HepG2 (cell line): ENCODE measurements around the gene IRF3. TPM values are rescaled to one million over a fixed set of nuclear protein-coding genes. Genes with fewer than 3 reads are reported as not detected.

Experiments used
- AGO2 ChIP-seq: fragments of 200-400 bp; formaldehyde crosslinking; optimal IDR thresholded peaks from 2 replicates; pipeline ENCODE3; 2017; ENCODE audit warnings: mild to moderate bottlenecking, low read depth, low read length, moderate library complexity
- BORCS8-MEF2B ChIP-seq: sonication (generic); formaldehyde crosslinking; IDR thresholded peaks from 2 replicates; pipeline ENCODE4 v1.8.0; 2022; ENCODE audit warnings: mild to moderate bottlenecking, missing genetic modification reagents
- MXI1 ChIP-seq: IDR thresholded peaks from 3 replicates; pipeline ENCODE4 v1.6.1; 2012; ENCODE audit warnings: low read depth, low read length, inconsistent platforms, borderline replicate concordance
- RFX1 ChIP-seq: fragments of 450-650 bp; IDR thresholded peaks from 2 replicates; pipeline ENCODE4 v1.6.1; 2017
- RFX3 ChIP-seq: IDR thresholded peaks from 2 replicates; pipeline ENCODE4 v1.6.1; 2016; ENCODE audit warnings: missing biosample characterization, missing genetic modification reagents
- SALL1 ChIP-seq: sonication (generic); formaldehyde crosslinking; IDR thresholded peaks from 2 replicates; pipeline ENCODE4 v1.8.0; 2022; ENCODE audit warnings: mild to moderate bottlenecking, missing genetic modification reagents
- SIN3A ChIP-seq: IDR thresholded peaks from 2 replicates; pipeline ENCODE4 v1.6.1; 2011; ENCODE audit warnings: low read depth, mild to moderate bottlenecking, control low read depth, low read length, borderline replicate concordance
- STAG1 ChIP-seq: sonication (generic); formaldehyde crosslinking; IDR thresholded peaks from 2 replicates; pipeline ENCODE4 v1.4.0; 2020; ENCODE audit warnings: missing genetic modification reagents
- ZFY ChIP-seq: sonication (generic); formaldehyde crosslinking; IDR thresholded peaks from 2 replicates; pipeline ENCODE4 v1.4.0; 2020; ENCODE audit warnings: missing genetic modification reagents
- ZNF10 ChIP-seq: sonication (generic); formaldehyde crosslinking; IDR thresholded peaks from 2 replicates; pipeline ENCODE4 v1.4.0; 2020; ENCODE audit warnings: mild to moderate bottlenecking, low read depth, missing genetic modification reagents, borderline replicate concordance
- ZNF101 ChIP-seq: sonication (generic); formaldehyde crosslinking; IDR thresholded peaks from 2 replicates; pipeline ENCODE4 v1.4.0; 2020; ENCODE audit warnings: mild to moderate bottlenecking, low read depth, missing genetic modification reagents, borderline replicate concordance
- ZNF44 ChIP-seq: sonication (generic); formaldehyde crosslinking; IDR thresholded peaks from 2 replicates; pipeline ENCODE4 v1.5.1; 2020; ENCODE audit warnings: mild to moderate bottlenecking, missing genetic modification reagents
- ZNF496 ChIP-seq: sonication (generic); formaldehyde crosslinking; IDR thresholded peaks from 2 replicates; pipeline ENCODE4 v1.8.1; 2023; ENCODE audit warnings: mild to moderate bottlenecking, moderate library complexity, missing genetic modification reagents; ENCODE audit not compliant: insufficient replicate concordance
- ZNF598 ChIP-seq: sonication (generic); formaldehyde crosslinking; IDR thresholded peaks from 2 replicates; pipeline ENCODE4 v1.5.1; 2020; ENCODE audit warnings: mild to moderate bottlenecking, missing genetic modification reagents, borderline replicate concordance
- ZSCAN20 ChIP-seq: sonication (generic); formaldehyde crosslinking; IDR thresholded peaks from 2 replicates; pipeline ENCODE4 v1.4.0; 2020; ENCODE audit warnings: missing genetic modification reagents, mild to moderate bottlenecking, borderline replicate concordance
- polyA plus RNA-seq, 8 experiments: library from polyadenylated mRNA; depleted of rRNA in 3 of 8; stranded (reverse) in 7 of 8; unstranded in 1 of 8; fragments of >200 nt; fragmentation: Illumina TruSeq in 4 of 8; extraction: Trizol in 4 of 8; gene quantifications; 2 replicates each; pipeline versions ENCODE4 v1.2.1 to v1.2.3, GENCODE V29; 2011 to 2016; ENCODE audit warnings: low read depth in 4 of 8, missing spikeins in 1 of 8, mixed read lengths in 1 of 8; ENCODE audit not compliant: insufficient read depth in 1 of 8
- total RNA-seq, 5 experiments: library from RNA; depleted of rRNA; stranded (reverse); fragments of >200 nt; fragmentation: Illumina TruSeq; extraction: Trizol; gene quantifications; 2 replicates each; pipeline ENCODE4 v1.2.3, GENCODE V29; 2016; ENCODE audit warnings: low read depth in 1 of 5
- TF ChIP-seq, protein P1 (sequence below), 2 experiments: sonication (generic) in 1 of 2; formaldehyde crosslinking in 1 of 2; IDR thresholded peaks; 2 replicates each; pipeline versions ENCODE4 v1.4.0 to v1.6.1; 2016 to 2020; ENCODE audit warnings: borderline replicate concordance in 1 of 2, low read depth in 1 of 2, mild to moderate bottlenecking in 1 of 2, missing genetic modification reagents in 1 of 2
- TF ChIP-seq, protein P2 (sequence below): IDR thresholded peaks from 2 replicates; pipeline ENCODE4 v1.6.1; 2016; ENCODE audit warnings: mild to moderate bottlenecking
- TF ChIP-seq, protein P3 (sequence below), 2 experiments: sonication (generic) in 1 of 2; formaldehyde crosslinking in 1 of 2; IDR thresholded peaks; 2 replicates each; pipeline versions ENCODE4 v1.4.0 to v1.6.1; 2018 to 2020; ENCODE audit warnings: missing genetic modification reagents in 2 of 2, borderline replicate concordance in 1 of 2, low read depth in 1 of 2, mild to moderate bottlenecking in 1 of 2, missing biosample characterization in 1 of 2
- TF ChIP-seq, protein P4 (sequence below): IDR thresholded peaks from 2 replicates; pipeline ENCODE4 v1.6.1; 2016; ENCODE audit warnings: mild to moderate bottlenecking, missing biosample characterization, missing genetic modification reagents

Gene IRF3
- total and polyA plus RNA-seq, 2 of the 13 experiments (the other 11 are each of a cell fraction or from before 2014, with no cell fraction given) = 61.9 to 65.5 TPM

DNA sequence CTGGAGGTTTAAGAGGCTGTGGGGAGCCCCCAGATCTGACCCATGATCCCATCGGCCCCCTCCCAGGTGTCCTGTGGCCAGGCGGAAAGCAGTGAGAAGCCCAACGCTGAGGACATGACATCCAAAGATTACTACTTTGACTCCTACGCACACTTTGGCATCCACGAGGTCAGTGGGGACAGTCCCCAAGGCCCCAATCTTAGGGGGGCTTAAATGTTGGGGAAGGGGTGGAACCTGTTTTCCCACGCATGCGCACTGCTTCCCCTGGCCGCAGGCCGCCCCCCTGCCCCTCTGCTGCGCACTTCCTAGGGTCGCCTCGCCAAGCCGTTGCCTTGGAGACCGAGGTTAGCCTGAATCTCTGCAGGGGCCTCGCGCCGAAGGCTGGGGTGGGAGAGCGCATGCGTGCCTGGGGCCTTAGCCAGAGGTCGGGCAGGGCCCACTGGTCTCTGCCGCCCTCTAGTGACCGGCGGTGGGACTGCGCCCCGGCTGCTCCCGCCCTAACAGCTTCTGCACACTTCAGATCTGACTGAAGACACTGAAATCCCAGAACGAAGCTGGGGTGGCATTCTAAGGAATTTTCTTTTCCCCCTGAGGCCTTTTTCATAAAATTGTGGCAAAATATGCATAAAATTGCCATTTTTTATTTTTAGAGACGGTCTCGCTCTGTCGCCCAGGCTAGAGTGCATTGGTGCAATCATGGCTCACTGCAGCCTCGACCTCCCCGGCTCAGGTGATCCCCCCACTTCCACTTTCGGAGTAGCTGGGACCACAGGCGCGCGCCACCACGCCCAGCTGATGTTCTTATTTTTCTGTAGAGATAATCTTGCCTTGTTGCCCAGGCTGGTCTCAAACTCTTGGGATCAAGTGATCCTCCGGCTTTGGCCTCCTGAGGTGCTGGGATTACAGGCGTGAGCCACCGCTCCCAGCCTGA lies 15.0 kb upstream of the IRF3 start (continued):
- TF ChIP-seq, protein P1, sequence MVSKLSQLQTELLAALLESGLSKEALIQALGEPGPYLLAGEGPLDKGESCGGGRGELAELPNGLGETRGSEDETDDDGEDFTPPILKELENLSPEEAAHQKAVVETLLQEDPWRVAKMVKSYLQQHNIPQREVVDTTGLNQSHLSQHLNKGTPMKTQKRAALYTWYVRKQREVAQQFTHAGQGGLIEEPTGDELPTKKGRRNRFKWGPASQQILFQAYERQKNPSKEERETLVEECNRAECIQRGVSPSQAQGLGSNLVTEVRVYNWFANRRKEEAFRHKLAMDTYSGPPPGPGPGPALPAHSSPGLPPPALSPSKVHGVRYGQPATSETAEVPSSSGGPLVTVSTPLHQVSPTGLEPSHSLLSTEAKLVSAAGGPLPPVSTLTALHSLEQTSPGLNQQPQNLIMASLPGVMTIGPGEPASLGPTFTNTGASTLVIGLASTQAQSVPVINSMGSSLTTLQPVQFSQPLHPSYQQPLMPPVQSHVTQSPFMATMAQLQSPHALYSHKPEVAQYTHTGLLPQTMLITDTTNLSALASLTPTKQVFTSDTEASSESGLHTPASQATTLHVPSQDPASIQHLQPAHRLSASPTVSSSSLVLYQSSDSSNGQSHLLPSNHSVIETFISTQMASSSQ (IDR thresholded peaks at IDR 0.05; ENCODE audit: low read depth) = no peak
- TF ChIP-seq, protein P1 (CRISPR knock-in tag; IDR thresholded peaks at IDR 0.05; ENCODE audit: borderline replicate concordance) = 0 out of 2 replicates have a peak, but pooled peaks have one; percentile 23
- TF ChIP-seq MXI1 (peak; percentile 67; the same call in 2 of the 3 replicates), RFX3 (CRISPR knock-in tag) (peak; percentile 64; the same call in 1 of the 2 replicates), ZNF101 (0 out of 2 replicates have a peak, but pooled peaks have one; percentile 33), RFX1 (peak; percentile 43; the same call in 1 of the 2 replicates), ZNF10 (CRISPR knock-in tag) (no peak), BORCS8-MEF2B (CRISPR knock-in tag) (peak; percentile 41; the same call in 1 of the 2 replicates), SIN3A (no peak), STAG1 (CRISPR knock-in tag) (peak; percentile 78), SALL1 (peak; percentile 44; the same call in 1 of the 2 replicates), ZNF44 (CRISPR knock-in tag) (no peak), ZNF598 (CRISPR knock-in tag) (peak; percentile 28; the same call in 1 of the 2 replicates), AGO2 (peak; percentile 66), ZSCAN20 (CRISPR knock-in tag) (no peak), ZFY (peak; percentile 55; the same call in 1 of the 2 replicates), ZNF496 (CRISPR knock-in tag) (no peak)
- TF ChIP-seq, protein P2, sequence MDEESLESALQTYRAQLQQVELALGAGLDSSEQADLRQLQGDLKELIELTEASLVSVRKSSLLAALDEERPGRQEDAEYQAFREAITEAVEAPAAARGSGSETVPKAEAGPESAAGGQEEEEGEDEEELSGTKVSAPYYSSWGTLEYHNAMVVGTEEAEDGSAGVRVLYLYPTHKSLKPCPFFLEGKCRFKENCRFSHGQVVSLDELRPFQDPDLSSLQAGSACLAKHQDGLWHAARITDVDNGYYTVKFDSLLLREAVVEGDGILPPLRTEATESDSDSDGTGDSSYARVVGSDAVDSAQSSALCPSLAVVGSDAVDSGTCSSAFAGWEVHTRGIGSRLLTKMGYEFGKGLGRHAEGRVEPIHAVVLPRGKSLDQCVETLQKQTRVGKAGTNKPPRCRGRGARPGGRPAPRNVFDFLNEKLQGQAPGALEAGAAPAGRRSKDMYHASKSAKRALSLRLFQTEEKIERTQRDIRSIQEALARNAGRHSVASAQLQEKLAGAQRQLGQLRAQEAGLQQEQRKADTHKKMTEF (CRISPR knock-in tag) = peak; percentile 47; the same call in 1 of the 2 replicates
- TF ChIP-seq, protein P3, sequence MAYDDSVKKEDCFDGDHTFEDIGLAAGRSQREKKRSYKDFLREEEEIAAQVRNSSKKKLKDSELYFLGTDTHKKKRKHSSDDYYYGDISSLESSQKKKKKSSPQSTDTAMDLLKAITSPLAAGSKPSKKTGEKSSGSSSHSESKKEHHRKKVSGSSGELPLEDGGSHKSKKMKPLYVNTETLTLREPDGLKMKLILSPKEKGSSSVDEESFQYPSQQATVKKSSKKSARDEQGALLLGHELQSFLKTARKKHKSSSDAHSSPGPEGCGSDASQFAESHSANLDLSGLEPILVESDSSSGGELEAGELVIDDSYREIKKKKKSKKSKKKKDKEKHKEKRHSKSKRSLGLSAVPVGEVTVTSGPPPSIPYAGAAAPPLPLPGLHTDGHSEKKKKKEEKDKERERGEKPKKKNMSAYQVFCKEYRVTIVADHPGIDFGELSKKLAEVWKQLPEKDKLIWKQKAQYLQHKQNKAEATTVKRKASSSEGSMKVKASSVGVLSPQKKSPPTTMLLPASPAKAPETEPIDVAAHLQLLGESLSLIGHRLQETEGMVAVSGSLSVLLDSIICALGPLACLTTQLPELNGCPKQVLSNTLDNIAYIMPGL (CRISPR knock-in tag; IDR thresholded peaks at IDR 0.05; ENCODE audit: borderline replicate concordance in 1 of 2, low read depth in 1 of 2) = peak; percentile 15 to 76; a peak in 2 of 4 replicates
- TF ChIP-seq, protein P4, sequence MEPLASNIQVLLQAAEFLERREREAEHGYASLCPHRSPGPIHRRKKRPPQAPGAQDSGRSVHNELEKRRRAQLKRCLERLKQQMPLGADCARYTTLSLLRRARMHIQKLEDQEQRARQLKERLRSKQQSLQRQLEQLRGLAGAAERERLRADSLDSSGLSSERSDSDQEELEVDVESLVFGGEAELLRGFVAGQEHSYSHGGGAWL (CRISPR knock-in tag) = 0 out of 2 replicates have a peak, but pooled peaks have one; percentile 31
